Cerebellar nuclear complex (tissue), 1 donor: ENCODE results near the gene PPP2R5A.
"Not testable (repeated sequence)": the region's sequence is repeated elsewhere in the genome, so short reads cannot be mapped to it uniquely, and the experiment has no call there.

ENCODE experiments used
- DNase-seq, 2 experiments: peaks; one replicate each; lab custom pipeline; 2025; lab: John Stamatoyannopoulos, UW

Gene PPP2R5A

DNA sequence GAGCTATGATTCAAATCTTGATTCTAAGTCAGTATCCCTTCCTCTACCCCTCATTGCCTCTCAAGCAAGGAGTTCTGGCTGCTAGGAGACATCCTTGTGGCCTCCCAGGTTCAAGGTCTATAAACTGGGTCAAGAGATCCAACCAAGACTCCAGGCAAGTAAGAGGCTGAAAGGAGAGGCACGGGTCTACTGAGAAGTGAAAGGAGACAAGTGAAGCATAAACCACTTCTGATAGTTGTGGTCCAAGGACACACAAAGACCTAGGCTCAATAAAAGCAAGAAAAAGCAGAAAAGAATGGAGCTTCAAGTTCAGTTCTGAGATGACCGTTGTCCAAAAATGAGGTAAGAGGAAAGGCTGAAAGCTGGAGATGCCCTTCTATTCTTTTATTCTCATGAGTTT is 17.8 kb upstream of the PPP2R5A start:
- no peak for DNase-seq

DNA sequence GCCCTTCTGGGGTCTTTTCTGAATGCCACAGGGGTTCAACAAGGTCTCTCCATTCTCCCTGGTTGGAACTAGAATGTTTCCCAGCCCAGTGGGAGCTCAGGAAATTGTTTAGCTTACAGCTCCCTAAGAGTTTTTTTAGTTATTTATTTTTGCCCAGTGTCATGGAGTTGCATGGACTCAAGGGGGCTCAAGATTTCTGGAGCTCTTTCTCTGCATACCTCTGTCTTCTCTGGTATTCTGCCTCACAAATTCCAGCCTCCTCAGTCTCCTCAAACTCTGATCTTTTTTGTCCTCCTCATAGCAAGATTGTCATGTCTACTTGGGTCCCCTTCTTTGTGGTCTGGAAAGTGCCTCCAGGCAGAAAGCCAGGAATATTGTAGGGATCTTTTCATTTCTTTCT is 15.9 kb upstream of the PPP2R5A start:
- DNase-seq, result no peak

DNA sequence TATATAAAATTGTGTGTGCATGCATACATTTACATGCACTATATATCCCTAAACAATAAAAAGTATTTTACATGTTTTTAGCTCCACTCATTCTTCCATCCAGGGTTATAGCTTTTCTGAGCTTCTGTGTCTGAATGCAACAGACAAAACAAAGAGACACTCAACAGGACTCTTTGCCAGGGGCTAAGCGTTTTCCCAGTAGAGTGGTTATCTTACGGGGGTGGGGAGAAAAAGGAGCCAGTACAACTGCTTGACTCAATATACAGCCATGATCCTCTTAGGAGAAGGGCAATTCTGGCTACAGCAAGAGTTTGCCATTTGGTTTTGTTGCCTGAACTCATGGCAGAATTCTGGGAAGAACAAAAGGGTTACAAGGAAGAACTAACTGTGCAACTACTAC is 14.6 kb upstream of the PPP2R5A start:
- no peak for DNase-seq

DNA sequence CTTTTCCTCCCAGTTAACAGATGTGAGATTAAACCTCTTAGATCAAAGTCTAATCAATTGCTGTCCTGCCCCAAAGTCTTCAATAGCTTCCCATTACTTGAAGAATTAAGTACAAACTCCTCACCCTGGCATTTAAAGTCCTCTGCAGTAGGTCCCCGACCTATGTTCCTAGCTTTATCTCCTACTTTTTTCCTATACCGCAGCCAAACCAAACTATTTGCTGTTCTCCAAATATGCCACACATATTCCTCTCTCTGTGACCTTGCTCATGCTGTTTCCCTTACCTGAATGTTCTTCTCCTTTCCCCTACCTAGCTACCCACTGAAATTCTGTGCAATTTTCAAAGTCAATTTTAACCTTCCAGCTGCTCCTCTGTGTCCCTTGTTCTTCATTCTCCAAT is 14.0 kb upstream of the PPP2R5A start:
- no peak for DNase-seq

DNA sequence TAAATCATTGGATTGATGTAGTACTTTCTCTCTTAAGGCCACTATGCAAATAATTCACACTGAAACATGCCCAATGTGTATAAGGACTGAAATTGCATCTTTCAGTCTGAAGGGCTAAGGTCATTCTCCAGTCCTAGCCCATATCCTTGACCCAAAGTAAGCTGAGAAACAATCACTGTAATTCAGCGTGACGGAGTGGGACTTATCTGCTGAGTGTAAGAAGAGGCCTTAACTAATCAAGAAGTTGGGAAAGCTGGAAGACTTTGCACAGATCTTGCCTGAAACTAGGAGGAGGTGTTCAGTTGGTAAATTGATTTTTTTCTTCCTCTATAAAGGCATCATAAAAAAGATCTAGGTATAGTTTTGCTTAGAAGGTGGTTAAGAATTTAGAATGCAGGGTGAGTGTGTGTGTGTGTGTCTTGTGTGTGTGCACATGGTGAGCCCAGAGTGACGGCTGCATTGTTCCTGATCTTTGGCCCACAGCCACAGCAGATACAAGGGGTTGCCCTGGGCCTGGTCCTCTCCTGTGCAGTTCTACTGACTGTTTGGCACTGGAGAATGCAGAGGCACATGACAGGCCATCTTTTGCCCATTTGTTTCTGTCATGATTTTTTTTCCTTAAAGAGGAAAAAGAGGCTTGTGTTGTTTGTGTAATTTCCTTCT is 13.3 kb upstream of the PPP2R5A start:
- DNase-seq, result no peak

DNA sequence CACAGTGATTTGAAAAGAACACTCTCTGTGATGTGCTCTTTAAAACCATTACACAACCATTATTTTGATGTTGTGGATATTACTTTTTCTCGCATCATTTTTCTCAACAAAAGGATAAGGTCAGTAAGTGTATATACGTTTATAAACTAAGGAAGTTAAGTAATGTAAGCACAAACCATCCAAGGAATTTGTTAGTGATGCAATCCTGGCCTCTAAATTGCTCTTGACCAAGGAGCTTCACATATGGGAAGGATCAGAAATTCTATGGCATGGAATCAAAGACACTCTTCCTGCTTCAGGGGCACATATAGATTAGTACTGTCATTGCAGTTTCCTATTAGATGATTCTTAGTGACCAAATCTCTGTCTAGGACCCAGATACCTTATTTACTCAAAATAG is 3.6 kb upstream of the PPP2R5A start:
- DNase-seq, result no peak

DNA sequence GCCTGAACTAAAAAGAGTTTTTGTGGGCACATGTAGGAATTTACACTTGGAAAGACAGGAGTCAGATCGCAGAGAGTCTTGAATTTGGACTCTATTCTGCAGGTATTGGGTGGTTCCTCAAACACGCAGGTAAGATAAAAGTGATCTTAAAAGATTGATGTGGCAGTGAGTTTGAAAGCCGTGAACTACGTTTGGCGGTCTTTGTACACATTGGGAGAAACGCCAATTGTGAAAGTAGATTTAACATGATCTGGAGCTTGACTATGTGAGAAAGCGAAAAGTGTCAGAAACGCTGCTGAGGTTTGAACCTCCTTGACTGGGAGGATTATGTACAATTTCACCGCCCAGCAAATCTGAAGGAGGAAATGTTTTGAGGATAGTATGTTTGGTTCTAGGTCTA is 1.5 kb upstream of the PPP2R5A start:
- DNase-seq, result no peak

DNA sequence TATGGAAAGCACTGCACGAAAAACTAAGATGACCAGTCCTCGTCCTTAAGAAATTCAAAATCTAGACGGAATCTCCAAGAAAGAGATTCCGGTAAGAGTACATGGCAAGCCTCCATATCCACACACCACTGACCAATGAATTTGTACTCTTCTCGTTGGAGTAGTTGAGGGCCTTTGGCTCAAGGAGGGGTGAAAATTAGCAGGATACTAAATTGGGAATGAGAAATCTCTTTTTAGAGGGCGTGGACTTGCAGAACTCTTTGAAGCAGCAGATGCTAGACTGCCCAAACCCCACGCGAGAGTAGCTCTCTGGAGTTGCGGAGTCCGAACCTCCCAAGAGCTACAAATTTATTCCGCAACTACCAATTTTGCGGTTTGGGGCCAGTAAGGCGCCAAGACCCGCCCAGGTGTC is 872 bp upstream of the PPP2R5A start:
- no peak for DNase-seq

DNA sequence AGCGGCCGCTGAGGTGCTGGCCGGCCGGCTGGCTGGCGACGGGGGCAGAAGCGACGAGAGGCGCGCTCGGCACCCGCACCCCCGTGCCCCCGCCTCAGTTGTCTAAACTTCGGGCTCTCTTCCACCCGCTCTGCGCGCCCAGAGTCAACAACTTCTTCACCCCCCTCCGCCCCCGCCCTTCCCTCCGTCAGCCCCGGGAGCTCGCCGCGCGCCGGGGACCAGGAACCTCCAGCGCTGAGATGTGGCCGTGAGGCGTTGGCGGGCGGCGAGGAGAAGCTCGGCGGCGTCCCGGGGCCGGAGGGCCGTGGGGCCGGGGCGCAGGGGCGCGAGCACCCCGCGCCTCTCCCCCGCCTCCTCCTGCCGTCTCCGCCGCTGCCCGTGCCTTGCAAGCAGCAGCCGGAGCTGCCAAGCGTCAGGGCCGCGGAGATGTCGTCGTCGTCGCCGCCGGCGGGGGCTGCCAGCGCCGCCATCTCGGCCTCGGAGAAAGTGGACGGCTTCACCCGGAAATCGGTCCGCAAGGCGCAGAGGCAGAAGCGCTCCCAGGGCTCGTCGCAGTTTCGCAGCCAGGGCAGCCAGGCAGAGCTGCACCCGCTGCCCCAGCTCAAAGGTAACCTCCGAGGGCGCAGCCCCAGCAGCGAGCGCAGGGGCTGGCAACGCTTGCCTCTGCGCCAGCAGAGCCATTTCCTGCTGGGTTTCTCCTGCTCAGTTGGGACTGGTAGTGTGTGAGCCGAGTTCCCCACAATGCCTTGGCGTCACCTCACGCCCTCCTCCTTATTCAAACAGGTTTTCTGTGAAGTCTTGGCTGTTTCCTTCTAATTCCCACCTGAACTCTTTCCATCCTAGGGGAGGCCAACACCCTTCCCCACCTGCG is 710 bp downstream of the PPP2R5A start:
- DNase-seq, result no peak

DNA sequence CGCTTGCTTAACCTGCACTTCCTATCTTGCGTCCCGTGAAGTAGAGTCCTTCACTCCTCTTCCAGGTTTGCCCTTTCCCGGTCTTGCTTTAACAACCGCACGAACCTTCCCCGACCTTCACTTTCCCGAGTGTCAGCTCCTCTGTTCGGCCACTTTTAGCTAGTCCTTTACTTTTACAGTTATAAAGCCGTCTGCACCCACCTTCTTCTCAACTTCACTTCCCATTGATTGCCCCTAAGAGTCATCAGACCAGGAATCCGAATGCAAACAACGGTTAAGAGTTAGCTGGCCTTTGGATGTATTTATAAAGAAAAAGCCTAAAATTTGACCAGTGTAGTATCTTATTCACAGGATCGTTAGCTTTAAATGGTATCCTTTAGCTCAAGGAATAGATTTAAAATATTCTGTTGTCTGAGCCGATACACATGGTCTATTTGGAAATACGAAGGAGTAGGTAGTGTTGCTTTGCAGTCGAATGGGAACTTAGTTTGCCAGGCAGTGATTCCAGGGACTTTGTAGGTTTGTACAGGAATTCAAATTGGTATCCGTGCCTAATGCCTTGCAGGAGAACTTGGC is 1.4 kb downstream of the PPP2R5A start:
- no peak for DNase-seq

DNA sequence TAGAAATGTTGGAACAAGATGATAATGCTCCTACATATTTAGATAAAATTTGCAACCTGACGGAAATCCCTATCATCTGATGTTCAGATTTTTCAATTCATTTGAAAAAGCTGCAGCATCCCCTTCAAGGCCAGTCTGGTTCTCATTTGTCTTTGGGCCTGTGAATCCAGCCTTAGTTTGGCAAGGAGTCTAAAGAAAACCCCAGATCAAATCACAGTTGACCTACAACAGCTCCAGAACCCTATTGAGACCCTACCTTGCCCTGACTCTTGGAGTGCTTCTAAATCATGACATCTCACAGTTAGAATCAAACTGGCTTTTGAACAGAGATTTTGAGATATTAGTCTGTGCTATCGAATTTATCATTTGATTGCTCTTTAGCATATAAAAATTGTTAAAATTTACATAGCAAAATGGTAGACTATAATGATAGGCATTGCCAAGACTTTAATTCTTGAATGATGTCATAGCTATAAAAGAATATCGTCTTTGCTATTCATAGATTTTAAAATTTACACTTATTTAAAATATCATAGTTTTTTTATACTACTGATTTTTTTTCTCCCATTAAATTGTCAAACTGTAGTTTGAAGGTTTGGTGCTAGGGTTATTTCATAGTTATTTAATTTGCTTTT is 2.2 kb downstream of the PPP2R5A start:
- DNase-seq, result no peak

DNA sequence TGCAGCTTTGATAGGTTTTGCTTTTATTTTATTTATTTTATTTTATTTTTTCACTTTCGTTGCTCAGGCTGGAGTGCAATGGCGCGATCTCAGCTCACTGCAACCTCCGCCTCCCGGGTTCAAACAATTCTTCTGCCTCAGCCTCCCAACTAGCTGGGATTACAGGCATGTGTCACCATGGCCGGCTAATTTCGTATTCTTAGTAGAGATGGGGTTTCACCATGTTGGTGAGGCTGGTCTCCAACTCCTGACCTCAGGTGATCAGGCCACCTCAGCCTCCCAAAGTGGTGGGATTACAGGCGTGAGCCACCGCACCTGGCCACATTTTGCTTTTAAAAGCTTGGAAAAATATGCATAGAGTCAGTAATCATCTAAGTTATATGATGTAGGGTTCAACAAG is 2.8 kb downstream of the PPP2R5A start:
- DNase-seq, result not testable (repeated sequence)

DNA sequence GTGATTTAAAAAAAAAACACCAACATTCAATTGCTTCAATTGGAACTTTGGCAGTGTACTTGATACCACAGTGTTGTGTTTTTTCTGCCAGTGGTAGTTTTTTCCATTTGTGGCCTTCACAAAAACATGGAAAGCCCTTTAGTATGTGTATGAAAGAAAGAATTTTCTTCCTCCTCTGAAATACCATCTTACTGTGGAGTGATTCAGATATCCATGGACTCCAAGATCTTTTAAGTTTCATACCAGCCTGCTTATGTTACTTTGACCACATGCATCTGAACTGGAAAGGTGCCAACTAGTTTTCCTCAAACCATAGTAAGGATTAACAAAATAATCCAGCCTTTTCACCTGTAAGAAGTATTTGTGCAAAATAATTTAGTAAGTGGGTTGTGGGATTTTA is 3.4 kb downstream of the PPP2R5A start:
- DNase-seq, result no peak

DNA sequence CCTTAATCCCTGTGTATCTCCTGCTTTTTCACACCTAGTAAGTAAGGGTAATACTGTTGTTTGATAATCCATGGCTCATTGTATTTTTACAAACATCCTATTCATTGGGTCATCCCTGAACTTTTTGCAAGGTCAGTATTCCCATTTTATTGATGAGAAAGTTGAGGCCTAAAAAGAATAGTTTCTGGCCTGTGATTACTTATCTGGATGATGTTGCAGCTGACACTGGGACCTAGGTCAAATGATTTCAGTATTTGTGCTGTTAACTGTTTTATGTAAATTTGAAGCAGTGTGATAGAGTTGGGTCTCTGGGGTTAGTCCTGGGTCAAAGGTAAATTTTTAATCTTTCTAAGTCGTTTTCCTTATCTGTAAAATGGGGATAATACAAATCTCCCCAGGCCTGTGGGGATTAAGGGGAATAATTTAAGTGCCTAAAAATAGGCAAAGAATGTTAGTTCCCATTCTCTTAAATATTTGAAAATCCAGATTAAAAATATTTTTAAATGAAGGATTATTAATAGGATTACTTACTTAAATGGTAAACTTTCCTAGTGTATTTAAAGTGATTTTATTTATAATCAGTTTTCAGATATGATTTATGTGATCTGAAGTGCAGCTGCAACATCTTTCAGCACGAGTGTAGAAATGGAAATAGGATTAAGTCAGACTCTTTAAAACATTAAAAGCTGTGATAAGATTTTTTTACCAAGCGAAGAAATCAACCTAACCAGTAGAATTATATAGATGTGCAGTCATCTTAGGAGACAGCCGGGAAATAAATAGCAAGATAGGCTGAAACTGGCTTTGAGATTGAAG is 4.3 kb downstream of the PPP2R5A start:
- no peak for DNase-seq

DNA sequence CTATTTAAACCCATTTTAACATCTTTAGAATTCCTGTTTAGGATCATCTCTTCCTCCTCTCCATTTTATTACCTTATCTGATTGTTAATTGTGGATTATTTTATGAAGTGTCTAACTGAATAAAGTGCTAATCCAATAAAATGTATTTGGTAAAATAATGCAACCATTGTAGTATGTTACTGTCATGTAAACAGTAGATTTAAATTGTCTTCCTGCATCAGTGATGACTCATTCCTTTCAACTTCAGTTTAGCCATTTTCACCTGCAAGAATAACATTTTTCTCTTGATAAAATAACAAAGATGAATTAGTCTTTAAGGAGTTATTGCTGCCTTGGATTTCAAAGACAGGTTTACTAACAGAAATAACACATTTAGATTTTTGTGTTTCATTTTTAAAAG is 5.4 kb downstream of the PPP2R5A start:
- no peak for DNase-seq

DNA sequence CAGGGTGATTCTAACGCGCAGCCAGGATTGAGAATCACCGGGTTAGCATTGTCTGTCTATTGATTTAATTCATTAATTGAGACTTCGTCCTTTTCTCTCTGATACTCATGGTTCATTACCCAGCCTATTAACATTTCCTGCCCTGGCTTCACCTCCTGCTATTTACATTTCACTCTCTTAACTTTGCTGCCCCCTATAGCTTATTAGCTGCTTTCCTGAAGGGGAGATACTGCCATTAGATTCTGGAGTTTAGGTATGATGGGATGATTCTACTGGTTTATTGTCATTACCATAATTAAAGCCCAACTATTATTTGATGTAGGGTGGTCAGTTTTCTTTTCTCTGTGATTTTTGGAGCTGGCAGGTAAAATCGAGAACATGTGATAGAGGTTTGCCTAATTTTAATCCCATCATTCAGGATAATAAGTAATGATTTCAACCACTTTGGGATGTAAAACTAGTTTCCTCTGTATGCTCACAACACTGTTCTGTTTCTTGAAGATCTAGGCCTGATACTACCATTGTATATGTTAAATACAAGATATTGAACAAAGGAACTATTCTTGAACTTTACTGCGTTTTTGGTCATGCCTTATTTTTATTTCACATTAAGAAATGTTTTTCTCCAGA is 6.4 kb downstream of the PPP2R5A start:
- no peak for DNase-seq

DNA sequence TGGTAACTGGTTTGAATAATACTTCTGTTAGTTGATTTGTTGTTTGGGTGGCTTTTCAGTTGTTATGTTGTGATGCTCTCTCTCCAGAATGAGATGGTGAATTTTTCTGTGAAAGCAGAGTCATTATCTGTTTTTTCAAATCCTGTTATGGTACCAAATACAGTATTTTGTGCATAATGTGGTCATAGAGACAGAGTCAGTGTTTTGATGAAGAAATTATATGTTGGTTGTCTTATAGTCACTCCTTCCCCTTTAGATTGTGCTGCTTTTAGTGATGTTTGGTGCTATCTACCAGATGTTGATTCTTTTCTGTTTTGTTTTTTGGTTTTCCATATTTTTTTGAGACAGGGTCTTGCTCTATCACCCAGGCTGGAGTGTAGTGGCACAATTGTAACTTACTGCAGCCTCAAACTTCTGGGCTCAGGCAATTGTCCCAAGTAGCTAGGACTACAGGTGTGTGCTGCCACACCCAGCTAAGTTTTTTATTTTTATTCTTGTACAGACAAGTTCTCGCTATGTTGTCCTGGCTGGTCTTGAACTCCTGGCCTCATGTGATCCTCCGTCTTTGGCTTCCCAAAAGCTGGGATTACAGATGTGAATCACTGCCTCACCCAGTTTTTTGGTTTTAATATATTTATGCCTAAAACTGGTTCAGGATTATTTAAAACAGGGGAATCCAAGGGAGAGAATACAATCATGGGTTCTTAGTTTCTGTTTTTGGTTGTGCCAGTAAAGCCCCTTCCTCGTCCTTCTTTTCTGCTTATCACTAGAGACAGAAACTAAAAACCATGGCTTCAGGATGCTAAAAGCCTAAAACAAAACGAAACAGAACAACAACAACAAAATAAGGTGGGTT is 7.3 kb downstream of the PPP2R5A start:
- DNase-seq, result no peak

DNA sequence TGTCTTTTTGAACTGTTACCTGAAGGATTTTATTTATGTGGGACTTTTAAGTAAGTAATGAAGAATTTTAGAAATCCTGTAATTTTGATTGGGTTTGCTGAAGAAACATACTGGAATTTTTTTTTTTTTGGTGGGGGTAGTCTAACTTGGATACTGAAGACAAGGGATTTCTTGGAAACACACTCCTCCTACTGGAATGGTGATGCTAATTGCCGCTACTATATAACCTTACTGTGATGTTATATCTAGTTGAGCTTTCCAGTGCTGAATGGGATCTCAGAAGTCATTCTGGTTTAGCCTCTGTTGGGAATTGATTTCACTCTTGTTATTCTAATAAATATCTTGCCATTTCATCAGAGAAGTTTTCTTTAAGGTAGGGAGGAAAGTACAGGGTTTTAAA is 8.4 kb downstream of the PPP2R5A start:
- DNase-seq, result no peak

DNA sequence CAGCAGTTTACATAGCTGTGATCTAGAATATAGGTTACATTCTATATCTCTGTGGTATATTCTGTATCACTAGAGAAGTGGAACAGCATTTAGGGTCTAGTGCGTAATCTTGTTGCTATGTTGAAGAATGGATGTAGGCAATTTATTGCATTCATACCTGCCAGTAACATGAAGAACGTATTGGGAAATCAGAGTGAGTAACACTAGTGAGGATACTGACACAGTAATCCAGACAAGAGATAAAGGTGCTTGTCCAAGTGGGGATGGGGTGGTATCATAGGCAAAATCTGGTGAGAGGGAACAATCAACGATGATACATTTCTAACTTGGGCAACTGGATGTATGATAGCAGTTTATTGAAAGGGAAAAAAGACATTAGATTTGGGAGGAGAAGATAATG is 9.8 kb downstream of the PPP2R5A start:
- DNase-seq, result no peak

DNA sequence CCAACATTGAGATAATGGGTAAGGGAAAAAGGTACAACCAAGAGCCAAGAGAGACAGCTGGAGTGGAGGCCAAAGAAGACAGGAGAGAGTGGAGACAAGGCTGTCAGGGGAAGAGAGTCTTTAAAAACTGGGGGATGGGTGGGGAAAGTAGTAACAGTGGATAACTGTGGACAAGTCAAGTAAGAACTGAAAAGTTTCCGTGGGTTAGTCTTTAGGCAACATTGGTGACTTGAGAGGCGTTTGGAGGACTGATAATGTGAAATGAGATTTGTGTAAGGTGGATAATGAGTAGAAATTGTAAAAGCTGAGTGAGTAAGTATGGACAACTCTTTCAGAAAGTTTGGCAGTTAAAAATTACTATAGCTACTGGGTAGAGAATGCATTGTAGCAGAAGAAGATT is 10.4 kb downstream of the PPP2R5A start:
- DNase-seq, result no peak

DNA sequence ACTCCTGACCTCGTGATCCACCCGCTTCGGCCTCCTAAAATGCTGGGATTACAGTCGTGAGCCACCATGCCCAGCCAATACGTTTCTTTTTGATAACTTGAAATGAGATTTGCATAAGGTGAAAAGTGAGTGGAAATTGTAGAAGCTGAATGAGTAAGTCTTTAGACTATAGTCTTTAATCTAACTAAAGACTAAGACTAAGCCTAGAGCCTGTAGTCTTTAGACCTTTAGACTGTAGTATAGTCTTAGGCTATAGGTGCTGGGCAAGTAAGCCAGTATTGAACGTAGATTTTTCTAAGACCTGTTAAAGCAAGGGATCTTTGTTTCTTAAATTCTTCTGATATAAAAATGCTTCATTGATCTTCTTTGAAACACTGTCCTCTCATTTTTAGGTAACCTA is 12.1 kb downstream of the PPP2R5A start:
- DNase-seq, result no peak
